GM04503 (cell line): Measurements from ENCODE around the gene KRTAP9-6.
"Not testable (repeated sequence)": the region's sequence is repeated elsewhere in the genome, so short reads cannot be mapped to it uniquely, and the experiment has no call there.

Source experiments
- DNase-seq: peaks from one replicate; pipeline ENCODE4 v3.0.0-alpha.2; 2012; ENCODE audit warnings: low read depth

The KRTAP9-6 gene

DNA sequence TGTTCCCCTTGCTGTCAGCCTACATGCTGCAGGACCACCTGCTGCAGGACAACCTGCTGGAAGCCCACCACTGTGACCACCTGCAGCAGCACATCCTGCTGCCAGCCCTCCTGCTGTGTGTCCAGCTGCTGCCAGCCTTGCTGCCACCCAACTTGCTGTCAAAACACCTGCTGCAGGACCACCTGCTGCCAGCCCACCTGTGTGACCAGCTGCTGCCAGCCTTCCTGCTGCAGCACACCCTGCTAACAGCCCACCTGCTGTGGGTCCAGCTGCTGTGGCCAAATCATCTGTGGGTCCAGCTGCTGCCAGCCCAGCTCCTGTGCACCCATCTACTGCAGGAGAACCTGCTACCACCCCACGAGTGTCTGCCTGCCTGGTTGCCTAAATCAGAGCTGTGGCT, 6.1 kb downstream of the KRTAP9-6 start:
- not testable (repeated sequence) for DNase-seq

DNA sequence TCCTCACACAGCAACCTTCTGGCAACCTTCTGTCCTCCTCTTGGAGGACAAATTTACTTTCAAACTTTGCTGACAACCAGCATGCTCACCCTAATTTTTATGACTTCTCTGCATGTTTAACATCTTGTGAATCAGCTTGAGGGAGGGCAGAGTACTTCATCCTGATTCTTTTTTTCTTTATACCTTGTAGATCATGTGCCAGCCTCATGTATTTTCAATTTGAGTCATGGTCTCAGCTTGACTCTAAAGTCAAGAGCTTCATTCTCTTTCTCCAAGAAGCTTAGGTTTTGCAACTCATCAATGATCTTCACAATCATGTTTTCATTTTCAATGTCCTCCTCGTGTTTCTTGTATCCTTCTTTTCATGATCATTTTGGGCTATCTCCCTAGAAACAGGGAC, 6.7 kb downstream of the KRTAP9-6 start:
- DNase-seq = no peak

DNA sequence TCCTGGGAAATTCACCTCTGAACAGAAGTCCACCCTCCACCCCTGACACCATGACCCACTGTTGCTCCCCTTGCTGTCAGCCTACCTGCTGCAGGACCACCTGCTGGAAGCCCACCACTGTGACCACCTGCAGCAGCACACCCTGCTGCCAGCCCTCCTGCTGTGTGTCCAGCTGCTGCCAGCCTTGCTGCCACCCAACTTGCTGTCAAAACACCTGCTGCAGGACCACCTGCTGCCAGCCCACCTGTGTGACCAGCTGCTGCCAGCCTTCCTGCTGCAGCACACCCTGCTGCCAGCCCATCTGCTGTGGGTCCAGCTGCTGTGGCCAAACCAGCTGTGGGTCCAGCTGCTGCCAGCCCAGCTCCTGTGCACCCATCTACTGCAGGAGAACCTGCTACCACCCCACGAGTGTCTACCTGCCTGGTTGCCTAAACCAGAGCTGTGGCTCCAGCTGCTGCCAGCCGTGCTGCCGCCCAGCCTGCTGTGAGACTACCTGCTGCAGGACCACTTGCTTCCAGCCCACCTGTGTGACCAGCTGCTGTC, 10.5 kb downstream of the KRTAP9-6 start, which contains the start of gene KRTAP9-7:
Gene KRTAP9-7, plus strand, starts transcription at position 51 of the 543 bp plus-strand sequence. Its CDS starts 0 bp downstream, at position 51.
- DNase-seq = not testable (repeated sequence)

DNA sequence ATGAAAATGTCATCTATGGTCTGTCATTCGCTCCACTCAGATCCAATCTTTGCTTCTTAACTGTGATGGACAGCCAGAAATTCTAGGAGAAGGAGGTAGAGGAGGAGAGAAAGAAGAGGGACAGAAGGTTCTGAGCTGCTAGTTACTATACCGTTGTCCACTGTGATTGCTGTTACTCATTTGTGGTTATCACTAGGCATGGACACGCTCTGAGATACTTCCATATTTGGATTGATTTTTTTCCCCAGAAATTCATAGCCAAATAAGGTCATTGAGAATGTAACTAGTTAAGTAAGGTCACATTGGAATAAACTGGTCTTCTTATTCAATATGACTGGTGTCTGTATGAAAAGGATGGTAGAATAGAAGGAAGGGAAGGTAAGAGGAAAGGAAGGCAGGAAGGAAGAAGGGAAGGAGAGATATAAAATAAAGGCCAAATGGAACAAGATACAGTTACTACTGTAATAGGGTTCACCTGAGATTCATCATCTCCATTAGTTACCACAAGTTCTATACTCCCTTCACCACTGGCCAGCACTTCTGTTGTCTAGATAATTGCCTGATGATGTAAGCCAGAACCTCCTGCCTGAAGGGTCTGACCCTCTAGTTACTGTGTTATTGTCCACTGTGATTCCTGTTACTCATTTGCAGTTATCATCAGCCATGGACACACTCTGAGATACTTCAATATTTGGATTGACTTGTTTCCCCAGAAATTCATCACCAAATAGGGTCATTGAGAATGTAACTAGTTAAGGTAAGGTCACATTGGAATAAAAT, 13.2 kb downstream of the KRTAP9-6 start:
- no peak for DNase-seq

DNA sequence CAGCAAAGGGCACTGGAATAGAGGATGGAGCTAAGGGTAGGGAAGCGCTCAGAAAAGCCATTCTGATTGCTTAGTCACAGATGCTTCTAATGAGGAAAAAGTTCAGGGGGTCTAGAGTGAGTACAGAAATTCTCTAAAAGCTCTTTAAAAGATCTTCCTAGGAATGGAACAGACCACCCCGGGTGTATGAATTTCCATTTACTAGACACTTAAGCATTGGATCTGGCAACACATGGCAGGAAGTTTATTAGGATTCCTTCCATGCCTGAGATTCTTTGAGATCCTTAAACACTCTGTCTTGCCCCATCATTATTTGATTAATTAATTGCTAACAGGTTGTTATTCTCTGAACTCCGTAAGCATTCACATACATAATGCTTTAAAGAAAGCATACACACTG, 18.9 kb downstream of the KRTAP9-6 start:
- peak; percentile 42 for DNase-seq

DNA sequence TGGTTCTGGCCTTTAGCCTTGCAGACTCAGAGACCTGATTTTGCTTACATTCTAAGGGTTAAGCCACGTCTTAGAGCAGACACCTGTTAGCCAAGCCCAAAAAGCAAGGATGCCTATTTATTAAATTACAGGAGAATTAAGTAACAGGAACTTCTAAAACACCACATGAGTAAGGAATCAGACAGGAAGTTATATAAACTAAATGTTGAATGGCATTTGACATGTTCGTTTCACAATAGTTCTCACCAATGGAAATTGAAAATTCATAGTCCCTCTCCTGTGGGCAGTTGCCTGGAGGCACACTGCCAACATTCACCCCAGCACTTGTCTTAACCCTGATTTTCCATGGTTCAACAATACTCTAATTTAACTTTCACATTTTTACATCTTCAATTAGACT, 19.4 kb downstream of the KRTAP9-6 start:
- DNase-seq = no peak

DNA sequence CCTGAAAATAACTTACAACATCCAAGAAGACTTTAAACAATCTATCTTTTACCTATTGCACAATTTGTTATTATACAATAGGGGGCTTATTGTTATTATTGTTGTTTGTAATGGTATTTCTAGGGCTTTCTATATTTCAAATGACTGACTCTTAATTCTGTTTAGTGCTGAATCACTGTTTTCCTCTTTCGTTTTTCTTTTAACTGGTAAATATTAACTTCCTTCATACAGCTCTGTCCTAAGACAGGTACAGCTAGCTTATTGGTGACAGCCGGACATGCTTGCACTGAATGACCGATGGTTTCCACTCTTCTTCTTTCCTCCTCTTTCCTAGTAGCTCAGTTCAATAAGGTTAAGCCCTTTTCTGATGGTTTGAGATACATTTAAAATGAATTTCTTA, 21.9 kb downstream of the KRTAP9-6 start:
- DNase-seq = no peak

DNA sequence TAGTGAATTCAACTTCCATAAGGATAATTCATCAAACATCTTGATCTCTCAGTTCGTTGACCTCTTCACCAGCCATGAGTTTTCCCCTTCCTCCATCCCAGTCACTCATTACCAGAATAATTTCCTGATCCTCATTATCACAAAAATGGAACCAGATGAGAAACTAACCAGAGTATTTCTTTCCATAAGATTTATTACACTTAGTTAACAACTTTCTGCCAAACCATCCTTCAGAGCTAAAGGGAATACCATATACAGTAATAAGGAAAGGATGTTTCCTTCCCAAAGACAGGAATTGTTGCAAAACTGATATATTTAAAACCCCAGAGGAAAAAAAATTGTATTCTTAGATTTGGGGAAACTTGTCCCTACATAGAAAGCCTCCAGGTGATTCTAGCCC, 28.8 kb downstream of the KRTAP9-6 start:
- no peak for DNase-seq

DNA sequence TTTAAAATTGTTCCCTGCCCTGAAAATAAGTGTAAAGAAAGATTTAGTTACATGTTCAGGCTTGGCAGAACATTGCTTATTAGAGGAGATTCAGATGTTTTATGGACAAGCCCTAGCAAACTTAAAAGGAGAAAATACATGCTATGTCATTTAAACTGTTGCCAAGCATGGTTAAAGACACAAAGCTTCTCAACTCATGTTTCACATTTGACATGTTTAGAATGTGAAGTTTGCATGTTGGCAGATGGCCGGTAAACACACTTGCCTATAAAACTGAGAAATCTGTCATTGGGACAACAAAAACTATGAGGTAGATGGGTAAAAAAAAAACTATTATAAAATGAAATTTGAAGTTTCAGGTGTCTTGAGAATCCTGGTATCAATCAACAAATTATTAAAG, 31.7 kb downstream of the KRTAP9-6 start:
- DNase-seq = no peak

DNA sequence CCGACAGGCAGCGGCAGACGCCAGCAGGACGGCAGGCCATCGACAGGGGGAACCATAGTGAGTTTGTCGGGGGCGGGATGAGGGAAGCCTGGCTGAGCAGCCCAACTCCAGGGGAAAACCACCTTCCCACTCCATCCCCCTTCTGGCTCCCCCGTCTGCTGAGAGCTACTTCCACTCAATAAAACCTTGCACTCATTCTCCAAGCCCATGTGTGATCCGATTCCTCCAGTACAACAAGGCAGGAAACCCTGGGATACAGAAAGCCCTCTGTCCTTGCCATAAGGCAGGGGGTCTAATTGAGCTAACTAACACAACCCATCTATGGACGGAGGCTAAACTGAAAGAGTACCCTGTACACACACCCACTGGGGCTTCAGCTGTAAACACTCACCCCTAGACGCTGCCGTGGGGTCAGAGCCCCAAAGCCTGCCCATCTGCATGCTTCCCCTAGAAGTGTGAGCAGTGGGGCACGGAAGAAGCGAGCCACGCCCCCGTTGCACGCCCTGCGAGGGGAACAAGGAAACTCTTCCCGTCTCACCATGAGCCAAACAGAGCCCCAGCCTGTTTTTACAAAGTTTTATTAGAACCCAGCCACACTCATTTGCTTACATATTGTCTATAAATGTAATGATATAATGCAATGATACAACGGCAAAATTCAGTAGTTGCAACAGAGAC, 33.4 kb downstream of the KRTAP9-6 start:
- DNase-seq = no peak

DNA sequence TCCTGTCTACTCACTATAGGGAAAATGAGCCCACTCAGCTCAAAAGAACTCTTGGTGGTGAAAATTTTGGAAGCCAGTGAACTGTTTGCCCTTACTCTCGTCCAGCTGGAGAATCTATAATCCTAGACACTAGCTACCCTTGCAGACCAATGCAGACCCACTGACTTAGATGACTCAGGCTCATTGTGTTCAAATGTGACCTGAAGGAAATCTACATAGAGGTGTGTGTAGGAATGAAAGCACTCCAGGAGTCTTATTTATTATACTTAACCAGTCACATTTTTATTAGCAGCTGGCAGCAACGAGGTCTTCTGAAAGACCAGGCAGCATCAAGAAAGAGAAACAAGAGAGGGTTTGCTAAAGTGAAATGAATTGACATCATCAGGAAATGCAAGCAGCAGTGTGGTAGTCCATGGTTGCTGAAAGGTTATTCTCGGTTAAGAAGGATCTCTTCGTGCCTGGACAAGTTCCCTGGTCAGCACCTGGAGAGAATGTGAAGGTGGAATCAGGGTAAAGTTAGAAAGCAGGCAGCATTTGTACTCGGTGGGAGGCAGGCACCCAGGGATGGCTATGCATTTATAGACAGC, 36.1 kb downstream of the KRTAP9-6 start:
- no peak for DNase-seq

DNA sequence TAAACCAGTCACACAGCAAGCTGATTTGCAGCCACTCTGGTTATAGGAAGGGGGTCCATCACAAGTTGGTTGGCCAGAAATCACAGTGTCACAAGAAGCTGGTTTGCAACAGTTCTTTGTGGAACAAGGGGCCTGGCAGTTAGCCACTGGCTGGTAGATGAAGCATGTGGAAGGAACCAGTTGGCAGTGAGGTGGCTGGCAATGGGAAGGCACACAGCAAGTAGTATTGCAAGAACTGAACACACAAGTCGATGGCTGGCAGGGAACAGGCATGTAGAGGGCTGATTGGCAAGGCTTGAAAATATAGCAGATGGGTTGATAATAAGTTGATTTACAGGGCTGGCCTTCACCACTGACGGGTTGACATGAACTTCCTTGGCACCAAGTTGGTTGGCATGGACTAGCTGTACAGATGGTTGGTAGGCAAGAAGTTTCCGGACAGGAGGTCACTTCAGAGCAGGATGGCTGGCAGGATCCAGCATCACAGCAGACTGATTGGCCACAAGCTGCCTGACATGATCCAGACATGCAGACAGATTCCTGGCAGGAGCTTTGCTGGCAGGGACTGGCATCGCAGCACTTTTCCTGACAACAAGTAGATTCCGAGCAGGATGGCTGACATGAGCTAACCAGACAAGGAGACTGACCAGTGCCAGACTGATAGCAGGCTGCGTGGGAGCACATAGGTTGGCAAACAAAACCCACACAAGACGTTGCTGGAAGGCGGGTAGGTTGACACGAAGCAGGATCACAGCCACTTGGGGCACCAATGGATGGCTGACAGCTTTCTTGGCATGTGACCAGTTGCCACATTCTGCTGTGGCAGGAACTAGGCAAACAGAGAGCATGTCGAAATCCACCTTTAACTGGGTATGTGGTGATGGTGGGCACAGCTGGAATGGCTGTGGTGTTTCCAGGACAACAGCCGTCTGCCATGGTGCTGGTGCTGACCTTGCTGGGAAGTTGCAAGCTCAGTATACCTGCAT, 37.0 kb downstream of the KRTAP9-6 start, which contains the start of gene KRTAP29-1:
Gene KRTAP29-1, minus strand, starts transcription at position 936 of the 986 bp plus-strand sequence. Its CDS starts 0 bp downstream, at position 936.
- no peak for DNase-seq

DNA sequence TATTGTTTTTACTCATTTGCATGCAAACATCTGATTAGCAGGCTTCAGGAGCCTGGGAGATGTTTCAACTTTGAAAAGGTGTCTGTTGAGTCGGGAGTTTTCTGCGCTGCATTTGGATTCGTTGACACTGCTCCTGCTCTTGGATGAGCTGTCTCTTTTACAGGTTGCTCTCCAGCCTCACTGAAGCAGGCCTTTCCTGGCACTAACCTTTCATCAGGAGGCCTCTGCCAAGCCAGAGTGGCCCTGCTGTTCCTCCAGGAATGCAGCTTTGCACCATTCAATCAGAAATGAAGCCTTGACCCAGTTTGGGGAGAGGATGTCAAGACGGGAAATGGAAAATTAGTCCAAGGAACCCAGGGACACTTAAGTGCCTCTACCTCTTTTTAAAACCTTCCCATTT, 37.8 kb downstream of the KRTAP9-6 start:
- no peak for DNase-seq

DNA sequence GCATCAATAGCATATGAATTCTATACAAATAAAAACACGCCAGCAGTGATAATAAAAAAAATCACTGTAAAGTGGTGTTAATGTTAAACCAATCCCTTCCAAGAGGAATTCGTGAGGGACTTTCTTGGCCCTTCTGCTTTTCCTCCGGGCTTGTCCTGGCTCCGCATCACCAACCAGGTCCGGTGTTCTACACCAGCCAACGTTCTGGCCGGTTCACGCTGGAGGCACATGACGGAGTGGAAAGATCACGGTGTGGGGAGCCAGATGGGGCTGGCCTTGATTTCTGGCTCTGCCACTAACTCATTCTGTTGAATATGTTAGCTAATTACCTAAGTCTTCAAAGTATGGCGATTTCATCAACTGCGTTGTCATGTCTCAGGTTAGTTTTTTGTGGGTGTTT, 38.9 kb downstream of the KRTAP9-6 start:
- no peak for DNase-seq

DNA sequence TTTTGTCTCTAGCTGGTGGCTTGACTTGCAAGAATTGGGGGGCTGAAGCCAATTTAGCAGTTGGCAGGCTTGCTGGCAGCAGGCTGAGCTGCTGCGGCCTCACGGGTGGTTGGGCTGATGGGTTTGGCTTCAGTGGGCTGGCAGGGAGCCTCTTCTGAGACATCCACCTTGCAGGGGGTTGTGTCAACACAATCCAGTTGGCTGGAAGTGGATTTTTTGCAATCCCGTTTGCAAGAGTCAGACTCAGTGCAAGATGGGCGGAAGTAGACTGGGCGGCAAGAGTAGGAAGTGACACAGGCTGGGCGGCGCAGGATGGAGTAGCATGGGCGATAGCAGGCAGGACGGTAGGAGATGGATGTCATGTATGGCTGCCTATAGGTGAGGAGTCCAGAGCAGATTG, 42.5 kb downstream of the KRTAP9-6 start:
- DNase-seq = no peak

DNA sequence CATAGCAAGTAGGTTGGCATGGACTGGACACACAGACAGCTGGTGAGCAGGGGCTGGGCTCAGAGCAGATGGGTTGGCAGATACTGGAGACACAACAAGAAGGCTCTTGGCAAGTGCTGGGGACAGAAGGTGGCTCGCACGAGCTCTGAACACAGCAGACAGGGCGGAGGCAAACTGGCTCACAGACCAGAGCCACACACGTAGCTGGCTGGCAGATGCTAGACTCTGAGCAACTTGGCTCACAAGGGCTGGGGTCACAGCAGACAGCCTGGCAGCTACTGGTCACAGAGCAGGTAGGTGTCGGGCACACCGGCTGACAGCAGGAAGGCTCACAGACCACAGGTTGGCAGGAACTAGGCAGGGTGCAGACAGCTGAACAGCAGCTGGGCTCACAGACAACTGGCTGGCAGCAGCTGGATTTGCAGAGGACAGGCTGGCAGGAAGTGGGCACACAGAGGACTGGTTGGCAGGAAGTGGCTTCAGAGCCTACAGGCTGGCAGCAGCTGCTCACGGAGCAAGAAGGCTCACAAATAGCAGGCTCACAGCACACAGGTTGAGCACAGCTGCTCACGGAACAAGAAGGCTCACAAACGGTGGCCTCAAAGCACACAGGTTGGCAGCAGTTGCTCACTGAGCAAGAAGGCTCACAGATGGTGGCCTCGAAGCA, 43.2 kb downstream of the KRTAP9-6 start:
- no peak for DNase-seq

DNA sequence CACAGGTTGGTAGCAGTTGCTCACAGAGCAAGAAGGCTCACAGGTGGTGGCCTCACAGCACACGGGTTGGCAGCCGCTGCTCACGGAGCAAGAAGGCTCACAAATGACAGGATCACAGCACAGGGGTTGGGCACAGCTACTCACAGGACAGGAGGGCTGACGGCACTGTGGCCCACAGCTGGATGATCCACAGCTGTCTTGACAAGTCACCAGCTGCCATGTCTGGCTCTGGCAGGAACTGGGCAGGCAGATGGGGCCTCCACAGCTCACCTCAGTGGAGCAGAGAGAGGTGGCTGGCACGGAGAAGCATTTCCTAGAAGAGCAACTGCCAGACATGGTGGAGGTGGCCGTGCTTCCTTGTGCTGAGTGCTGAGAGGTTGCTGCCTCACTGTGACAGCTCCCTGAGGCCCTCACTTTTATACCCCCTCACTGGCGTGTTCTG, 43.8 kb downstream of the KRTAP9-6 start, which contains the start of gene KRTAP16-1:
Gene KRTAP16-1, minus strand, starts transcription at position 392 of the 442 bp plus-strand sequence. Its CDS starts 56 bp downstream, at position 336.
- no peak for DNase-seq

DNA sequence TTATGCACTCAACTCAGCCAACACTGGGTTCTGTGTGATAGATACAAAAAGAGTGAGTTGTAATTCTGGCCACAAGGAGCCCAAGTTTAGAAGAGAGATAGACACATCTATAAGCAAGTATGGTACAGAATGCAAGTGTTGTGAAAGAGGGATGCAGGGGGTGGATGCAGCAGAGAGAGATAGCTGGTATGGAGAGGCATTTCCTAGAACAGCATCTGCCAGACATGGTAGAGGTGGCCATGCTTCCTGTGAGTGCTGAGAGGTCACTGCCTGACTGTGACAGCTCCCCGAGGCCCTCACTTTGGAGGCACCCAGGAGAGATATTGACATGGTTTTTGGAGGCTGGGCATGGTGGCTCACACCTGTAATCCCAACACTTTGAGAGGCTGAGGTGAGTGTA, 45.9 kb downstream of the KRTAP9-6 start:
- no peak for DNase-seq

DNA sequence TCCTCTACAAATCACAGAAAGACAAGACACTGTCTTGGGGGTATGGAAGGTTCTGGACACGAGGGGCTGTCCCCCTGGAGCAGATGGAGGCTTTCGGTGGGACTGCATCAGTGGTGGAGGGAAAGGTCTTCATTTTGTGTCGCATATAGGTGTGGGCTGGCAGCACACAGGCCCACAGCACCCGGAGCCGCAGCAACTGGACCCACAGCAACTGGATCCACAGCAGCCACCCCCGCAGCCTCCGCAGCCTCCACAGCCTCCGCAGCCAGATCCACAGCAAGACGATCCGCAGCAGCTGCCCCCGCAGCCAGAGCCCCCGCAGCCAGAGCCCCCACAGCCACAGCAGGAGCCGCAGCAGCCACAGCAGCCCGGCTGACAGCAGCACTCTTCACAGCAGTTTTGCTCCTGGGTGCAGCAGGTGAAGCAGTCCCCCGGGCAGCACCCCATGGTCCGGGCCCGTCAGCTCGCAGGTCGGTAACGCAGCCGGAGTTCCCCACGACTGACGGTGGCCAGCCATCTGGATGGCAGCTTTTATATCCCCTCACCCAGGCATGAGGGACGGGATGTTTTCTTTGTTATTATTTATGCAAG, 50.1 kb downstream of the KRTAP9-6 start, which contains the start of gene KRTAP17-1:
Gene KRTAP17-1, minus strand, starts transcription at position 507 of the 591 bp plus-strand sequence. Its CDS starts 60 bp downstream, at position 447.
- no peak for DNase-seq
